Duodenal mucosa (tissue), 2 donors: Measurements from ENCODE around the gene TRIM71.
"Not testable (repeated sequence)": the region's sequence is repeated elsewhere in the genome, so short reads cannot be mapped to it uniquely, and the experiment has no call there.

Experiments
- H3K27ac ChIP-seq: one replicate; pipeline ENCODE4 v1.7.0; 2013; ENCODE audit warnings: low read depth, low read length
- H3K27me3 ChIP-seq, 2 donors: one replicate each; pipeline ENCODE4 v1.7.0; 2013; ENCODE audit warnings: low read length in 2 of 2, control low read depth in 1 of 2; ENCODE audit not compliant: insufficient read depth in 2 of 2, control insufficient read depth in 1 of 2
- H3K36me3 ChIP-seq, 2 donors: one replicate each; pipeline ENCODE4 v1.7.0; 2013; ENCODE audit warnings: low read length in 2 of 2, control low read depth in 1 of 2; ENCODE audit not compliant: insufficient read depth in 2 of 2, control insufficient read depth in 1 of 2
- H3K4me1 ChIP-seq, 2 donors: one replicate each; pipeline ENCODE4 v1.7.0; 2013; ENCODE audit warnings: low read length in 2 of 2, control low read depth in 1 of 2; ENCODE audit not compliant: insufficient read depth in 2 of 2, control insufficient read depth in 1 of 2
- H3K4me3 ChIP-seq, 2 donors: one replicate each; pipeline ENCODE4 v1.7.0; 2013; ENCODE audit warnings: low read length in 2 of 2, low read depth in 1 of 2
- H3K9ac ChIP-seq, 2 donors: one replicate each; pipeline ENCODE4 v1.7.0; 2013; ENCODE audit warnings: low read length in 2 of 2, low read depth in 1 of 2
- H3K9me3 ChIP-seq, 2 donors: one replicate each; pipeline ENCODE4 v1.7.0; 2013; ENCODE audit warnings: low read length in 2 of 2, control low read depth in 1 of 2; ENCODE audit not compliant: control insufficient read depth in 1 of 2

Gene TRIM71

DNA sequence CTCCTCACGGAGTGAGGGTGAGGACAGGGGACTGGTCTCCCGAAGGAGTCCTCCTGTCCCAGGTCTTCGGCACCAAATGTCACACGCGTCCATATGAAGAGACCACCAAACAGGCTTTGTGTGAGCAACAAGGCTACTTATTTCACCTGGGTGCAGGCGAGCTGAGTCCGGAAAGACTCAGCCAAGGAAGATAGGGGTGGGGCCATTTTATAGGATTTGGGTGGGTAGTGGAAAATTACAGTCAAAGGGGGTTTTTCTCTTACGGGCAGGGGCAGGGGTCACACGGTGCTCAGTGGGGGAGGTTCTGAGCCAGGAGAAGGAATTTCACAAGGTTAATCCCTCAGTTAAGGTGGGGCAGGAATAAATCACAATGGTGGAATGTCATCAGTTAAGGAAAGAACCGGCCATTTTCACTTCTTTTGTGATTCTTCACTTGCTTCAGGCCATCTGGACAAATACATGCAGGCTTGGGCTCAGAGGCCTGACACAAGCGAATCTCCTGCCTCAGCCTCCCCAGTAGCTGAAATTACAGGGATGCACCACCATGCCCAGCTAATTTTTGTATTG lies 21.3 kb upstream of the TRIM71 start:
- not testable (repeated sequence) for H3K9me3 ChIP-seq, H3K27ac ChIP-seq, H3K9ac ChIP-seq, H3K4me1 ChIP-seq, H3K4me3 ChIP-seq, H3K36me3 ChIP-seq, H3K27me3 ChIP-seq

DNA sequence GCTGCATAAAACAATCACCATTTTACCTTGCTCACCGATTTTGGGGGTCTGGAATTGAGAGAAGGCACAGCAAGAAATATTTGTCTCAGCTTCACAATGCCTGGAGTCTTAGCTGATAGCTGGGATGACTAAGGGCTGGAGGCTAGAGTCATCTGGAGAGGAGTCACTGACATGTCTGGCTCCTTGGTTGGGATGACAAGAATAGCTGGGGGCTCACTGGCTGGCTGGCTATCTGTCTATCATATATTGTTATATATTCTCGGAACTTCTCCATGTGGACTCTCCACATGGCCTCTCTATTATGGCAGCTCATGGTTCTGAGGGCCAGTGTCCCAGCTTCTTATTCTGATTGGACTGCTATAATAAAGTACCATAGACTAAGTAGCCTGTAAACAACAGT lies 20.0 kb upstream of the TRIM71 start:
- Histone ChIP-seq H3K4me1 (no peaks in the 10 kb centered on the region), H3K4me3 (no peak overlapping the region), H3K36me3 (no peaks in the 10 kb centered on the region), H3K9me3 (no peaks in the 10 kb centered on the region), H3K9ac (no peak overlapping the region), H3K27ac (no peak overlapping the region), H3K27me3 (no peaks in the 10 kb centered on the region)

DNA sequence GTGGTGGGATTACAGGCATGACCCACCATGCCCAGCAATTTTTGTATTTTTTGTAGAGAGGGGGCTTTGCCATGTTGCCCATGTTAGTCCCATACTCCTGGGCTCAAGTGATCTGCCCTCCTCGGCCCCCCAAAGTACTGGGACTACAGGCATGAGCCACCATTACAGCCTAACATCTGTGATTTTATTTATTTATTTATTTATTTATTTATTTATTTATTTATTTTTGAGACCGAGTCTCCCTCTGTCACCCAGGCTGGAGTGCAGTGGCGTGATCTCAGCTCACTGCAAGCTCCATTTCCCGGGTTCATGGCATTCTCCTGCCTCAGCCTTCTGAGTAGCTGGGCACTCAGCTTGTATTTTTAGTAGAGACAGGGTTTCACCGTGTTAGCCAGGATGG lies 16.4 kb upstream of the TRIM71 start:
- not testable (repeated sequence) for H3K36me3 ChIP-seq, H3K9ac ChIP-seq, H3K27me3 ChIP-seq, H3K9me3 ChIP-seq, H3K27ac ChIP-seq, H3K4me3 ChIP-seq, H3K4me1 ChIP-seq

DNA sequence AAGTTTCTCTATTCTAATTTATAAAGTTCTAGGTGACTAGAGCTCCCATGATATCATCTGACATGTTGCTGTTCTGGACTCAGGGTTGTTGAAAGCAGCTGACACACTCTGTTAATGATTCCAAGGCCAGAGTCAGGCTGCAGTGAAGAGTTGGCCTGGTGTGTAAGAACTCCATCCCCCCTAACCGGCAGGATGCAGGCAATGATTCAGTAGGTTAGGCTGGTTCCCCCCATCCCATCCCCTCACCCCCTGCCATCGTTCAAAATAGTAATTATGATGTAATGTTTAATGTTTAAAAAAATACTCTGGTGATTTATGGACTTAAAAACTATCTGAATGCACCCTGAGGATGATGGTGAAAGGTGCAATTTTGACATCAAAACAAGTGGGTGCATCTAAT lies 4.6 kb upstream of the TRIM71 start:
- Histone ChIP-seq H3K9me3 (no peaks in the 10 kb centered on the region), H3K27ac (no peak overlapping the region), H3K4me1 (peaks cover 0 to 6% of the 10 kb centered on the region in 2 donors), H3K4me3 (no peak overlapping the region), H3K27me3 (peaks cover 19 to 27% of the 10 kb centered on the region in 2 donors), H3K36me3 (no peaks in the 10 kb centered on the region), H3K9ac (no peak overlapping the region)

DNA sequence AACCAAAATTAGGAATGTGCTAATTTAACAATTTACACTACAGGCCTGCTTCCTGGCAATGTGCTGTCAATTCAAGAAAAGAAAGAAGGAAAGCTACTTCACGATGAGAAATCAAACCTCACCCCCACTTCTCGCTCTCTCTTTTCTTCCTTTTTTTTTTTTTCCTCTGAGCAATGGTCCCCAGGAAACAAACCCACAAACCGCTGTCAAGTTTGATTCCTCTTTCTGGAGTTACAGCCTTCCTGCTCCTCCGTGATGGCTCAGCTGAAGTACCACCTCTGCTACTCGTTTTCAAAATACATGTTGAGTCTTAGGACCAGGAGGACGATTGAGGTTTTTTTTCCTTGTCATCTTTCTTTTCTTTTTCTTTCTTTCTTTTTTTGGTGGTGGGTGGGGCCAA lies 3.4 kb upstream of the TRIM71 start:
- Histone ChIP-seq H3K27me3 (peaks cover 26 to 37% of the 10 kb centered on the region in 2 donors), H3K36me3 (no peaks in the 10 kb centered on the region), H3K4me3 (no peak overlapping the region), H3K27ac (no peak overlapping the region), H3K4me1 (peaks cover 0 to 6% of the 10 kb centered on the region in 2 donors), H3K9ac (no peak overlapping the region), H3K9me3 (no peaks in the 10 kb centered on the region)

DNA sequence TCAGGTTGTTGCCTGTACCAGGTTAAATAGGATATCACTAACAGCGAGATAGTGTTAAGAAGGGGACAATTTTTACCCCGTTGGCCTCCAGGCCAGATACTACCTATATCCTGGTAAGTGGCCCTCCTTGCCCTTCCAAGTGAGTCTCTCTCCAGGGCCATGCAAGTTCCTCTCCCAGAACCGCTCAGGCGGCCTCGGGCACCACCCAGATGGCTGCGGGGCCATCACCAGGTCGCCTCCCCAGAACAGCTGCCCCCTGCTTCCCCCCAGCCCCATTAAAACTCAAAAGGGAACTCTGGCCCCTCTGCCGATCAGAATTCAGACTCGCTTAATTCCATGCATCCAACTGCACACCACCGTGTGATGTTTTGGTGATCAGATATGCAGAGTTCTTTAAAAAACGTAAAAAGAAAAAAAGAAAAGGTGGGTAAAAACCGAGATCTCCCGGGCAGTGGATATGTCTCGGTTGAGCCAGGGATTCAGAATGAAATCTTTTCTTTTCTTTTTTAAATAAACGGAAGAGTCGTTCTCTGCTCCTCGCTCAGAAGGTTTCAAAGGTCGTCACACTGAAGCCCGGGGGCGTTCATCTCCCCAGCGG lies 1.9 kb upstream of the TRIM71 start:
- Histone ChIP-seq H3K9me3 (no peaks in the 10 kb centered on the region), H3K4me1 (peaks cover 0 to 6% of the 10 kb centered on the region in 2 donors), H3K27me3 (peaks cover 42 to 53% of the 10 kb centered on the region in 2 donors), H3K27ac (no peak overlapping the region), H3K36me3 (no peaks in the 10 kb centered on the region), H3K4me3 (no peak overlapping the region), H3K9ac (no peak overlapping the region)

DNA sequence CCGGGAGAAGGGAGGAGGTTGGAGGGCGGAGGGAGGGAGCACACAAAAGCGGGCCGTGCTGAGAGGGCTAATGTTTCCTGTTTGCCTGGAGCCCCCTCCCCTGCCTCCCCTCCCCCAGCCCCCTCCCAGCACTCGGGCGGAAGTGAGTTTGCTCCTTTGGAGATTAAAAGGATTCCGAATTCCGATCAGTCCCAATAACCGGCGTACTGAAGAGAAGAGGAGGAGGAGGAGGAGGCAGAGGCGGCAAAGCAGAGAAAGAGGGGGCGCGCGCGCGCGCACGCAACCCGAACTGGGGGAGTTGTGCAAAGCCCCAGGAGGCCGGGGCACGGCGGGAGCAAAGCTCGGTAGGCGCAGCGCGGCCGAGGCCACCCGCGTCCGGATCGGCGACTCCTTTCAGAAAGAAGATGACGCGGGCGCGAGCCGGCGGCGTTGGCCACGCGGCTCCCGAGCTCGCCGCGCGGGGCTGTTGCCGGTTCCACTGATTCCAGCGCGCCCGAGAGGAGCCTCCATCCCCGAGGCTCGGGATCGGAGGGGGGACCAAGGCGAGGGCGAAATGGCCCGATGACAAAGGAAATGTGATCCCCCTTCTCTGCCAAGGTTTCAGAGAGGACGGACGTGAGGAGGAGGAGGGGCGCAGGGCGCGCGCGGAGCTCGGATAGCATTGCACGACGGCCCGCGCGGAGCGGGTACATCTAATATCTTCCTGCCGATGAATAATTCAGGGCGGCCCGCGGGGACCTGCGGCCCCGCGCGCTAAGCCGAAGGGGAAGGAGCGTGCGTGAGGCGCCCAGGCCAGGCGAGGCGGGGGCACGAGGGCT lies 1.1 kb upstream of the TRIM71 start:
- H3K27me3 ChIP-seq = peaks cover 49 to 59% of the 10 kb centered on the region in 2 donors
- no peak overlapping the region for H3K9ac ChIP-seq
- H3K27ac ChIP-seq = no peak overlapping the region

DNA sequence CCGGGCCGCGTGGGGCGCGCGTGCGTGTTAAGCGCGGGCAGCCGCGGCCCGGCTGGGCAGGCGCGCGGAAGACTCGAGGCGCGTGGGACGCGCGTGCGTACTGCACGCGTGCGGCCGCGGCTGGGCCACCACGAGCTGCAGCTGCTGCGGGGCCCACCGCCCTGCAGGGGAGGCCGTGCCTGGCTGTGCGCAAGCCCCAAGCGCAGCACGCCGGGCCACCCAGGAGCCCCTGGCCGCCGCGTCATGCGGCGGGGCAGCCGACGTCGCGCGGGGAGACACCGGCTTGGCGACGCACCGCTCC lies 590 bp upstream of the TRIM71 start:
- H3K4me3 ChIP-seq = peak overlapping the region; percentile 40 to 43
- H3K4me1 ChIP-seq = peaks cover 0 to 6% of the 10 kb centered on the region in 2 donors
- no peaks in the 10 kb centered on the region for H3K36me3 ChIP-seq
- H3K9ac ChIP-seq = no peak overlapping the region
- H3K27ac ChIP-seq = no peak overlapping the region
- peaks cover 55 to 64% of the 10 kb centered on the region in 2 donors for H3K27me3 ChIP-seq
- H3K9me3 ChIP-seq = no peaks in the 10 kb centered on the region

More for the DNA sequence above, 1.1 kb upstream of the TRIM71 start:
- Histone ChIP-seq H3K4me1 (peaks cover 0 to 6% of the 10 kb centered on the region in 2 donors), H3K9me3 (no peaks in the 10 kb centered on the region), H3K4me3 (peak overlapping the region; percentile 43 to 48), H3K36me3 (no peaks in the 10 kb centered on the region)

DNA sequence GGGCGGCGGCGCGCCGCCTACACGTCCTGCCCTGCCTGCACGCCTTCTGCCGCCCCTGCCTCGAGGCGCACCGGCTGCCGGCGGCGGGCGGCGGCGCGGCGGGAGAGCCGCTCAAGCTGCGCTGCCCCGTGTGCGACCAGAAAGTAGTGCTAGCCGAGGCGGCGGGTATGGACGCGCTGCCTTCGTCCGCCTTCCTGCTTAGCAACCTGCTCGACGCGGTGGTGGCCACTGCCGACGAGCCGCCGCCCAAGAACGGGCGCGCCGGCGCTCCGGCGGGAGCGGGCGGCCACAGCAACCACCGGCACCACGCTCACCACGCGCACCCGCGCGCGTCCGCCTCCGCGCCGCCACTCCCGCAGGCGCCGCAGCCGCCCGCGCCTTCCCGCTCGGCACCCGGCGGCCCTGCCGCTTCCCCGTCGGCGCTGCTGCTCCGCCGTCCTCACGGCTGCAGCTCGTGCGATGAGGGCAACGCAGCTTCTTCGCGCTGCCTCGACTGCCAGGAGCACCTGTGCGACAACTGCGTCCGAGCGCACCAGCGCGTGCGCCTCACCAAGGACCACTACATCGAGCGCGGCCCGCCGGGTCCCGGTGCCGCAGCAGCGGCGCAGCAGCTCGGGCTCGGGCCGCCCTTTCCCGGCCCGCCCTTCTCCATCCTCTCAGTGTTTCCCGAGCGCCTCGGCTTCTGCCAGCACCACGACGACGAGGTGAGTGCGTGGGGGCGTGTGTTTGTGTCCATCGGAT lies 602 bp downstream of the TRIM71 start:
- Histone ChIP-seq H3K9me3 (no peaks in the 10 kb centered on the region), H3K36me3 (no peaks in the 10 kb centered on the region), H3K9ac (no peak overlapping the region), H3K27me3 (peaks cover 65 to 66% of the 10 kb centered on the region in 2 donors), H3K4me3 (no peak overlapping the region), H3K4me1 (peaks cover 0 to 6% of the 10 kb centered on the region in 2 donors), H3K27ac (no peak overlapping the region)

DNA sequence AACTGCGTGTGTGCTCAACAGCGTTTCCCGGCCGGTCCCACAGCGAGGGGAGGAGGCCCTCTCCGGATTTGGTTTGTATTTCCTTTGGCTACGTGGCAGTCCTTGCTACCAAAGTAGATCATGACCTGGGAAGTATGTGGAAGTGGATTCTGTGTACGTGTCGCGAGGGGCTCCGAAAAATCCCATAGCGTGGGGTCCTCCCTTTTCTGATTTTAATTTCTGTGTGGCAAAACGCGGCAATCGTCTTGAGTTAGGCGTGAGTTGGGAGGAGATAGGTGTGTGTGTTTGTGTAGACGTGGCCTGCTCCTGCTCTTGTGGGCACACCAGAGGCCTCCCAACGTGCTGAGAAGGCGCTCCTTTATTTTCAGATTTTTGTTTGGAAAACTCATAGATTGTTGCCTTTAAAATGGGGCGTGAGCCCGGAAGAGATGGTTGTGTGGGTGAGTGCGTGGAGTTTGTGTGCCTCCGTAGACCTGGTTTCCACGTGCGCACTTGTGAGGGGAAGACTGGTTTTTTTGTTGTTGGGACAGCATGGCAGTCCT lies 1.2 kb downstream of the TRIM71 start:
- H3K4me3 ChIP-seq = no peak overlapping the region
- H3K36me3 ChIP-seq = no peaks in the 10 kb centered on the region
- no peak overlapping the region for H3K27ac ChIP-seq
- H3K27me3 ChIP-seq = peaks cover 65 to 66% of the 10 kb centered on the region in 2 donors
- H3K9me3 ChIP-seq = no peaks in the 10 kb centered on the region
- H3K4me1 ChIP-seq = peaks cover 0 to 6% of the 10 kb centered on the region in 2 donors
- no peak overlapping the region for H3K9ac ChIP-seq
